Head of caudate nucleus (tissue), 42 donors: ENCODE data around the gene TXLNA.

Experiments used
- DNase-seq, 42 donors: peaks; one replicate each; pipeline versions ENCODE4 v3.0.0 to v3.0.0-alpha.2; 2020 to 2021; ENCODE audit warnings: mixed read lengths in 7 of 42
- intact Hi-C: fragments of 100-400 bp; cut with DNase I; formaldehyde crosslinking; loops from one replicate; pipeline ENCODE4 v1.15.0; 2022

The TXLNA gene

DNA sequence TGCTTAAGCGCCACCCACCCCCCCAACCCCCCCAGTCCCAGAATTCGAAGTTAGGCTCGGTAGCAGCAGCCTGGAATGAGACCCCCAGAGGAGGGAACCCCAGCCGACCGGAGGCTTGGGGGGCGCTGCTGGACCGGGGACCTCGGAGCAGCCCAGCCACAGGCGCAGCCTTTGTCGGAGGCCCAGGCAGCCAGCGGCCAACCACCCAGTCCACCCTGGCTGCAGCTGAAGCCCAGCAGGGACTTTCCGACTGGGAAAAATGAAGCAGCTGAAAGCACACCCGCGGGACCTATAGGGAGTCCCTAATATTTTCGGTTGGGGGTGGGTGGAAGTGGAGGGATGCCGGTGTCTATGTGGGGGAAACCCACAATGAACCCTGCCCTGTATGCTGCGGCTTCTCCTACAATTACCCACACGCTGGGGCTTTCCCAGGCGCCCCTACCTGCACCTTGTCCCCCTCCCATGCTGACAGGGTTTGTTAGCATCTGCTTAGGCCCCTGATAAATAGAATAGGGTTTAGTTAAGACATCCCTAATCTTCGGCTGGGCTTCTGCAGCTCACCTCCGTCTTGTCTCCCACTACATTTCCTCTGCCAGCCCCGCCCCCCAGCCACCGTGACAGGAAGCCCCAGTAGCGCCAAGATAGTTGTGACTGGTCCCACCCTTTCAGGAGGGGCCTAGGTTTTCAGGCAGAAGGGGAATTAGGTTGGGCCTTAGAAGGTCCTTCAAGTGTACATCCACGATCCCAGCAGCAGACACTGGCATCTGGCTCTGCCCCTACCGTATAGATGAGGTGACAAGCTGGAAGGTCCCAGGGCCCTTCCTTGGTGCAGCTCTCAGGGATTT lies 21.8 kb downstream of the TXLNA start:
- intact Hi-C loops: no loop called here
- peak; percentile 50 to 86 (median 73) for DNase-seq

DNA sequence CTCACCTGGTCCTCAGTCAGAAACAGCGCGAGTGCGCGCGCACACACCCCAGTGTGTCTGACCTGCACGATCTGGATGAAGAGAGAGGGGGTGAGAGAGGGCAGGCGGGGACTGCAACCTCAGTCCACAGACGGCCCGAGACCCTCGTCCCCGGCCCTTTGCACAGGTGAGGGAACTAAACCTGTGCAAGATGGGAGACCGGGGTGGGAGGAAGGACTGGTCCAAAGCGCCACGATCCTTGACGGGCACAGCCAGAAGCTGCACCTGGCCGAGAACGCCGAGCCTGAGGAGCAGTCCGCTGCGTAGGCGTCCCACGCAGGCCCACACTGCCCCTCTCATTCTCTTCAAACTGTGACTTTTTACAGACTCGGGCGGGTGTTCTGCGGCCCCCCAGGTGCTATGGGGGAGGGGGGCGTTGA lies 25.5 kb downstream of the TXLNA start:
- intact Hi-C loops: no loop called here
- peak in 2 of 42 donors; percentile 28 to 34 for DNase-seq

DNA sequence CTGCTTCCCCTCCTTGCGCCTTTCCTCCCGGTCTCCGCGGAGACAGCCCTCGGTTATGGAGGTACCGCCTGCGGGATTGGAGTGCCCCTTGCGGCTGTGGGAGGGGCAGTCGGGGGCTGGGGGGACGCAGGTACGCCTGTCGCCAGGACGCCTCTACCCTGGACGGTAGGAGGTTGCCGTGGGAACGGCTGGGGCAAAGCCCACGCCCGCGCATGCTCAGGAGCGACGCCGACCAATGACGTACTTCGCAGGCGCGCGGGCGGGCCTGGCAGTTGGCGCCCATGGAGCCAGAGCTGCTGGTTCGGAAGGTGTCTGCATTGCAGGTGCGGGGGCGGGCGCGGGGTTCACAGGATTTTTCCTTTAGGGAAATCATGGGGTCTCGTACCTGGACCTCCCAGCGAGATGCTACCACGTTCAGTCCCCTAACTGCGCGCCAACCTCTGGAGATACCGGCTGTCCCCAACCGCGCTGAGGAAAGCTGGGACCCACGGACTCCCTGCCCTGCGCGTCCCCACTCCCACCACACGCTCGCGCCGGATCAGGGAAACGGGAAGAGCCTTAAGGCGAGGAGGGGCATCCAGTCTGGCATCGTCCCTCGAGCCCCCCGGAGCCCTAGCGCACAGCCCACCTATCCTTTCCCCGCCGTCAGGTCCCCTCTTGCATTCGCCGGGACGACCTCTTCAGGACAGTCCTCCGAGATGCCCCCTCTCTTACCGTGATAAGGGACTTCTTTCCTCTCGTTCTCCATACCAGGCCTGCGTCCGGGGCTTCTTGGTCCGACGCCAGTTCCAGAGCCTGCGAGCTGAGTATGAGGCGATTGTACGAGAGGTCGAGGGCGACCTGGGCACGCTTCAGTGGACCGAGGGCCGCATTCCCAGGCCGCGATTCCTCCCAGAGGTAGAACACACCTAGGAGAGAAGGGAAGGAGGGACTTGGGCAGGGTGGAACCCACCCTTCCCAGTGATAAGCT lies 26.2 kb downstream of the TXLNA start, which contains the start of gene IQCC:
IQCC (plus strand) TSS at position 271 of the 970 bp plus-strand sequence; CDS start at position 282, 11 bp downstream.
- peak; percentile 74 to 95 (median 89) for DNase-seq
- intact Hi-C loops: no loop called here

DNA sequence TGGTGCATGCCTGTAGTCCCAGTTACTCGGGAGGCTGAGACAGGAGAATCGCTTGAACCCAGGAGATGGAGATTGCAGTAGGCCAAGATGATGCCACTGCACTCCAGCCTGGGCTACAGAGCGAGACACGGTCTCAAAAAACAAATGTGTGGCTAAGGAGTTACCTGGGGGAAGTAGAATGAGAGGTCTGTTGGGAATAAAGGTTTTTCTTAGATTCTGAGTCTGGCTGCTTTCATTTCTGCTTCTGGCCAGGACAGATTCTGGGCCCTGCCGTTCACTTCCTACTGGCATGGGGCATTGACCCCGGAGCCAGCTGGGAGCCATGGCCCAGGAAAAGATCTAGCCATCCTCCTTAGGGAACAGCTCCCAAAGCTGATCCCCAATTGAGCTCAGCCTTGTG lies 29.0 kb downstream of the TXLNA start:
- DNase-seq: no peak
- intact Hi-C loops: no loop called here

DNA sequence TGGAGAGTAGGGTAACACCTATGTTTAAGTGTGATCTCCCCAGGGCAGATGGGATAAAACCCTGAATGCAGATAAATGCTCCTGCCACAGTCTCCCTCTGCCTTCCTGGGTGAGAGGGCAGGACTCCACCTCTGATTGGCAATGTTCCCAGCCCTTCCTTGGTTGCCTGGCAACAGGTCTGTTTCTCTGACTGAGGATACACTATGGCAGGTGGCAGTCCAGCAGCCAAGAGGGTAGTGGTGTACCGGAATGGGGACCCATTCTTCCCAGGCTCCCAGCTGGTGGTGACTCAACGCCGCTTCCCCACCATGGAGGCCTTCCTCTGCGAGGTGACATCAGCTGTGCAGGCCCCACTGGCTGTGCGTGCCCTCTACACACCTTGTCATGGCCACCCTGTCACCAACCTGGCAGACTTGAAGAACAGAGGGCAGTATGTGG lies 29.4 kb downstream of the TXLNA start, which contains the start of gene DCDC2B:
DCDC2B (plus strand) TSS at position 199 of the 438 bp plus-strand sequence; CDS start at position 204, 5 bp downstream.
- peak in 25 of 42 donors; percentile 21 to 77 (median 42) for DNase-seq
- intact Hi-C loops: no loop called here

DNA sequence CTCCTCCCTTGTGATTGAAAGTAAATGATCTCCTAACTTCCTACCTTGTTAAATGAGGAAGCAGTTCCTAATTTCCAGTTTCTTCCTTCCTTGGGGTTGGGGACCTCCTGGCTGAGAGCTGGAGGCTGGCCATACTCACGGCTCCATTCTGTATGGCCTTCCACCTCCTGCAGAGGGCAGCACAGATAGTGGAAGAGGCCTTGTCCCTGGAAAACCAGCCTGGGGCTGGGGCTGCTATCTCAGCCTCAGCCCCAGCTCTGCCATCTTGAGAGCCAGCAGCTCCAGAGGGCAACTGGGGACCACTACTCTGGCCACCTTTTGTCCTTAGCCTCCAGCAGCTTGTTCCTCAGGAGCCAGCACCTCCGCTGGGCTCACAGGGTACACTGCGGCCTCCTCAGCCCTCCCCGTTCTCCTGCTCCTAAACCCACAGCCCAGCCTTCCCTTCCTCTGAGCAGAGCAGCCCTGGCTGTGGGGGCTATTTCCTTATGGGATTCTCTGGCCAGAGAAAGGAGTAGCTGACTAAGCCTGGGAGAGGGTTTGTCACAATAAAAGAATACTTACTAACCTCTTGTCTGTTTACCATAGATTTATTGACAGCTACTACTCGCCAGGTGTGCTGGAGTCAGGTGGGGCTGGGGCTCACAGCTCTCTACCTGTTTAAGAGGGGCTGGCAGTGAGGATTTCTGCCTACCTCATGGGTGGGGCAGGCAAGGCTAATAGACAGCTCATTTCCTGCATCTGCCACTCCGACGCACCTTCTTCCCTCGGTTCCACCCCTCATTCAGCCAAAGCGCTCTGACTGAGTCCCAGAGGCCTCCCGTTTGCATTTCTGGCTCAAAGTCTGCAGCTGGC lies 36.4 kb downstream of the TXLNA start:
- intact Hi-C loops: no loop called here
- DNase-seq: peak; percentile 38 to 87 (median 70)

DNA sequence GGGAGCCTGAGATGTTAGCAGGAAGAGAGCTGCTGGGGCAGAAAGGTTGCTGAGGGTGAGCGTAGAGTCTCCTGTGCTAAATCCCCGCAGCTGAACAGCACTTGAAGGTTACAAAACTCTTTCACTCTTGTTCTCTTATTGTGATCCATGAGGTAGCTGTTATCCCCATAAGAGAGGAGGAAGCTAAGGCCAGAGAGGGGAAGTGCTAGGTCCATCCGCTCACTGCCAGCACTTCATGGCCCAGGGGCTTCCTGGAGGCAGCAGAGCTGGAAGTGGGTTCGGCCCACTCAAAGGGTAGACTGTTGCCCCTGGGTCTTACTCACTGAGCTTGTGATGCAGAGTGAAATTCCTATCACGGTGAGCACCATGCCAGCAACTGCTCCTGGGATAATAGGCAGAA lies 37.1 kb downstream of the TXLNA start:
- DNase-seq: no peak
- intact Hi-C loops: no loop called here

DNA sequence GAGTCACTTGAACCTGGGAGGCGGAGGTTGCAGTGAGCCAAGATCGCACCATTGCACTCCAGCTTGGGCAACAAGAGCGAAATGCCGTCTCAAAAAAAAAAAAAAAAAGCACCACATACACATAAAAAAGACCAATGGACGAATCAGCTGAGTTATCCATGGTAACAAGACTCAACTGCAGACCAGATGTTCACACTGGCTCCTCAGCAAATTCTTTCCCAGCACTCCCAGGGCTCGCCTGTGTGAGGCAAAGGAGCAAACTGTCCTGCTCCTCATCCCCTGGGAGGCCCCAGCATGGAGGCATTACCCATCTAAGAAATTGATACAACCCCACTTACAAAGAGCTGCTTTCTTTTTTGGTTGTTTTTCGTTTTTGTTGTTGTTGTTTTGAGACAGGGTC lies 39.5 kb downstream of the TXLNA start:
- intact Hi-C loops: no loop called here
- no peak for DNase-seq

DNA sequence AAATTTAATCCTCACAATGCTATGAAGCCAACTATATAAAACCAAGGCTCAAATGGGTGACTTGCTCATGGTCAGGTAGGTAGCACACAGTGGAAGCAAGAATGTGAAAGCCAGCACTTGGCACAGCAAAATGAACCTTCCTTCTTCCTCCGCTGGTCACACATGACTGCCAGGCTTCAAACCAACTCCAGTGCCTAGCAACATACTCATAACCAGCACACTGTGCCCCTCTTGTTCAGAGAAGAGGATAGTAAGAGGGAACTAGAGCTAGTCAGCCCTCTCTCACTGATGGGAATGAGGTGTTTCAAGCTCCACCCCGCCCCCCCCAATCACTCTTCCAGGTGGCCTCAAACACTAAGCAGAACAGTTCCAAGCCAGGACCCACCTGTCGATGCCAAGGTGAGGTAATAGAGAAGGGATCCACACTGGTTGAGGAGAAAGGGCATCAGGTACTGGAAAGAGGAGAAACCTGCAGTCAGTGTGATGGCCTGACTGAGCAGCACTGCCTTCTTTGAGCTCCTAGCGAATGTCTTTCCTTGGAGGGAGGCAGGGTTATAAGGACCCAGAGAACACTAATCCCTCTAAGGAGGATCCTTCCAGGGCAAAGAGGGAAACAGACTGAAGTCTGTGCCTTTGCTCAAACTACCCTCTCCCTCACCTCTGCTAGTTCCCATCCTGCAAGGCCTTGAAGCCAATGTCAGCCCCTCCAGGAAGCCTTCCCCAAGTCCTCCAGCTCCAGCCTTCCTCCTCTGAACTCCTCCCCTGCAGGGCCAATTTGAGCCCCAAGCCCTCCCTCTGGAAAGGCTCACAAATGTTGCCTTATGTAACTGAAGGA lies 41.5 kb downstream of the TXLNA start:
- intact Hi-C loops: loop anchor here (10.0 kb wide), 1 partner anchor 174 kb away; the partner anchor contains the start of gene BSDC1
- no peak for DNase-seq

DNA sequence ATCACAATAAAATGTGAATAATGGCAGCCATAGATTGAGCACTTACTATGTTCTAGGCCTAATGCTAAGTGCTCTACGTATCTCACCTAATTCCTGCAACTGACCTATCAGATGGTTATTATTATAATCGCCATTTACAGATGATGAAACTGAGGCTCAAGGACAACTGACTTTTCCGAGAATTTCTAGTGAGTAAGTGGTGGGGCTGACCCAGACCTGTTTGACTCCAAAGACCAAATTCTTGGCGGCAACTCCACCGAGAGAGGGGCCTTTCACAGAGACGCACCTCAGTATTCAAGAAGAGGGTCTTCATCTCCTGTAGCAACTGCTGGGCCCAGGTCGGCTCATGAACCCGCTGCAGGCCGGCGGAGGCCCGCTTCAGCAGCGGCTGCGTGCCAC lies 42.1 kb downstream of the TXLNA start:
- DNase-seq: no peak
- intact Hi-C loops: loop anchor here (10.0 kb wide), 1 partner anchor 173 kb away; the partner anchor contains the start of gene BSDC1

DNA sequence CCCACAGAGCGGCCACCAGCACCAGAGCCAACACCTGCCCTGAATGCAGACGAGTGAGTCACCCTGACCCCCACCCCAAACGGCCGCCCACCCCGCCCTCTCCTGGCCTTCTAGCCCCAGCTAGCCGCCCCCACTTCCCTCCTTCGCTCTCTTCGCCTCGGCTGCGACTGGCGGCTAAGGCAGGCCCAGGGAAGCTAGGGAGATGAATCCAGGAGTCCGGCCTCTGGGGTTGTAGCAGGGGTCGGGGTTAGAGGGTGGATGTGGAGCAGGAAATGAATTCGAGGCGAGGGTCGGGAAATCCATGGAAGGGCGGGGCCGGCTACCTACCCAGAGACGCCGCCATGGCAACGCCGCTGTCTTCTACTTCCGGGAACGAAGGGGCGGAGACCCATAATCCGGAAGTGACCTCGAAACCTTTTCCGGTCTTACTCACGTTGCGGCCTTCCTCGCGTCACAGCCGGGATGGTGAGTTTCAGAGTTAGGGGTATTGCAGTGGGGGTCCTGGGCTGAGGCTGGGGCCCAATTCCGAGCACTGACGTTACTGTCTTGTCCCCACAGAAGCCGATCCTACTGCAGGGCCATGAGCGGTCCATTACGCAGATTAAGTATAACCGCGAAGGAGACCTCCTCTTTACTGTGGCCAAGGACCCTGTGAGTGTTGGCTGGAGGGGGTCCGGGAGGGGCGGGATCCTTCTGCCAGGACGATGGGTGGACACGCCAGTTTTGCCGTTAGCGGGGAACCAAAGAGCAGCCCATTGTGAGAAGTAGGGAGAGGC lies 42.7 kb downstream of the TXLNA start, which contains the start of the genes EIF3I and TMEM234:
EIF3I (plus strand) TSS at position 428 of the 776 bp plus-strand sequence; CDS start at position 463, 35 bp downstream.
TMEM234 (minus strand) TSS at position 374 of the 776 bp plus-strand sequence; CDS start at position 343, 31 bp downstream.
- intact Hi-C loops: loop anchor here (10.0 kb wide), 1 partner anchor 173 kb away; the partner anchor contains the start of gene BSDC1
- peak; percentile 85 to 98 (median 95) for DNase-seq

DNA sequence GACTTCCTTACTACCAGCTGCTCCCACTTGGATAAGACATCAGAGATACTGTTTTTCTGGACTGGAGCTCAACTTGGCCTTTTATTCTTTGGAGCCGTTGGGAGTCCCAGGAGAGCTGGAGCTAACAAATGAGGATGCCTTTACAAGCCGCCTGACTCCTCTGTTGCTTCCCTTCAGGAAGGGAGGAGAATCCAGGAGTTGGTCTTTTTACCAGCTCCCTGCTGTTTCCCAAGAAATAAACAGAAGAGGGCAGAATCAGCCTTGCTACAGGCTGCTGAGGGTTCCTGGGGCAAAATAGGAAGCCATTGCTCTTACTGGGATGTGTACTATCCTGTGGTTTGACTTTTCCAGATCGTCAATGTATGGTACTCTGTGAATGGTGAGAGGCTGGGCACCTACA lies 44.2 kb downstream of the TXLNA start:
- intact Hi-C loops: loop anchor here (10.0 kb wide), 1 partner anchor 171 kb away; the partner anchor contains the start of gene BSDC1
- DNase-seq: no peak

DNA sequence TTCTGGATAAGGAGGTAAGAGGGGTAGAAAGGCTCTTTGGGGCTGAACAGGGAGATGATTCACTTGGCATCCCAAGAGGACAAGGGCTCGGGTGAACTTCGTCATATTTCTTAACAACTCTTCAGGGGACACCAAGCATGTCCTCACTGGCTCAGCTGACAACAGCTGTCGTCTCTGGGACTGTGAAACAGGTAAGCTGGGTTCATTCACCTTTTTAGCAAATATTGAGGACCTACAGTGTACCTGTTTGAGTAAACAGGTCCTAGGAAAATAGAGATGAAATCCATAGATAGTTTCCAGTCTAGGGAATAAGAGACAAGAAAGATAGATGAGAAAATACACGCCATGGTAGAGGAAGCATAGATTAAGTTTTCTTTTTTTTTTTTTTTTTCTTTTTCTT lies 44.8 kb downstream of the TXLNA start:
- intact Hi-C loops: loop anchor here (10.0 kb wide), 1 partner anchor 171 kb away; the partner anchor contains the start of gene BSDC1

DNA sequence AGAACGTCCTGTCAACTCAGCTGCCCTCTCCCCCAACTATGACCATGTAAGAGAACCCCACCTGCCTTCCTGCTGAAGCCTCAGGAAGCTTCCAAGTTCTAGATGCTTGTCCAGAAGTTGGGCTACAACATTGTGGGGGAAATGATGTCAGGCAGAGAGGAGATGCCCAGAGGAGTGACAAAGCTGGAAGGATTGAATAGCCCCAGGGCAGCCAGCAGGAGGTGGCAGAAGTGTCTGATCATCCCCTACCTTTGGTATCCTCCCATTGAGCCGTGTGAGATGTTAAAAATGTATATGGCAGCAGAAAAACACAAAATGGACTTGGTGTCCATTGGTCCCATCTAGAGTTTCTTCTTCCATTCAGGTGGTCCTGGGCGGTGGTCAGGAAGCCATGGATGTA lies 49.3 kb downstream of the TXLNA start:
- intact Hi-C loops: loop anchor here (10.0 kb wide), 1 partner anchor 166 kb away; the partner anchor contains the start of gene BSDC1
- no peak for DNase-seq

More for the DNA sequence above, 44.8 kb downstream of the TXLNA start:
- DNase-seq: no peak

DNA sequence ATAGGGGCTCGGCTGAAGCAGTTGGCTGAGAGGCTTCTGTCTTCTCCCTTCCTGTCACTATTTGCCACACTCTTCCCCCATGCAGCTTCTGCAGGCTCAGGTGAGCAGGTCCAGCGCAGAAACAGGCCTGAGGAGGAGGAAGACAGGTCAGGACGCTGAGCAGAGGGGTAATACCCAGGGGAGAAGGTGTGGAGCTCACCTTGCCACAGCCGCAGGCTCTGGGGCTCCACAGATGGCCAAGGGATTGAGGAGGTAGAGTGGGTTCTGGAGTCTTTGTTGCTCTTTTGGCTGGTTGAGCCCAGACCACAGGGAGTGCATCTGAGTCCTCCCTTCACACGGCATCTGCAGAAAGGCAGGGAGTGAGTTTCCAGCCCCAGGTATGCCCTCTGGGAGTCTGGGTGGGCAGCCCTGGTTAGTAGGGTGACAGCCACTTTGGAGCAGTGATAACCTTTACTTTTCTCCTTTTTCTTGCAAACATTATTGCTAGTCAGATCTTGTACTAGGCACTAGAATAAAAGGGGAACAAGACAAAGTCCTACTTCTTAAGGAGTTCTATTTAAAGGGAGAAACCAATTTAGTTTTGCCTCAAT lies 52.5 kb downstream of the TXLNA start:
- intact Hi-C loops: no loop called here
- DNase-seq: no peak
